H1 (cell line): ENCODE results near the gene SLC30A2. TPM values are rescaled to one million over a fixed set of nuclear protein-coding genes. Genes with fewer than 3 reads are reported as not detected.

Source experiments
- CTCF ChIA-PET: fragments of 300-600 bp; sonication (Branson Sonifier 250); formaldehyde crosslinking; loops from one replicate; lab custom pipeline; 2021; ENCODE audit not compliant: partially characterized antibody; lab: Charles Lee
- POLR2A ChIA-PET: fragments of 300-600 bp; sonication (Branson Sonifier 250); formaldehyde crosslinking; loops from one replicate; lab custom pipeline; 2021; ENCODE audit warnings: inconsistent platforms; ENCODE audit not compliant: partially characterized antibody; lab: Charles Lee
- DNase-seq, 2 experiments: peaks; one replicate each; pipeline versions ENCODE4 v3.0.0 to v3.0.0-alpha.2; 2010 to 2022; ENCODE audit warnings: low spot score in 2 of 2, low read depth in 1 of 2, mixed read lengths in 1 of 2
- FAIRE-seq: peaks from 2 replicates; lab custom pipeline; 2011; peaks lifted over from hg19 to GRCh38; lab: Jason Lieb, UNC
- H2AFZ ChIP-seq: 2 replicates; pipeline ENCODE4 v1.8.1; 2012; ENCODE audit warnings: low read length, inconsistent platforms
- H2AK5ac ChIP-seq: 2 replicates; pipeline ENCODE4 v1.6.1; 2013; ENCODE audit warnings: low read depth, low read length
- H2BK120ac ChIP-seq: replicated peaks from 2 replicates; pipeline ENCODE3; 2013; ENCODE audit warnings: low read depth, low read length, inconsistent platforms
- H2BK12ac ChIP-seq: 2 replicates; pipeline ENCODE4 v1.6.1; 2013; ENCODE audit warnings: low read depth, low read length
- H2BK15ac ChIP-seq: 2 replicates; pipeline ENCODE4 v1.6.1; 2013; ENCODE audit warnings: low read length
- H2BK20ac ChIP-seq: 2 replicates; pipeline ENCODE4 v1.6.1; 2013; ENCODE audit warnings: low read length
- H2BK5ac ChIP-seq: 2 replicates; pipeline ENCODE4 v1.6.1; 2013; ENCODE audit warnings: low read depth, low read length
- H3K14ac ChIP-seq: 2 replicates; pipeline ENCODE4 v1.6.1; 2013; ENCODE audit warnings: inconsistent platforms; ENCODE audit not compliant: insufficient read length
- H3K18ac ChIP-seq: 2 replicates; pipeline ENCODE4 v1.6.1; 2013; ENCODE audit warnings: low read length; ENCODE audit errors: extremely low read depth
- H3K23ac ChIP-seq: 2 replicates; pipeline ENCODE4 v1.6.1; 2013; ENCODE audit warnings: inconsistent platforms; ENCODE audit not compliant: insufficient read length
- H3K23me2 ChIP-seq: 2 replicates; pipeline ENCODE4 v1.6.1; 2013; ENCODE audit warnings: low read depth, low read length
- H3K27ac ChIP-seq: 2 replicates; pipeline ENCODE4 v1.6.1; 2011; ENCODE audit warnings: low read depth, low read length, inconsistent platforms
- H3K27me3 ChIP-seq, 4 experiments: replicated peaks in 1 of 4; 1 replicate in 1 of 4; 2 replicates in 3 of 4; pipeline versions ENCODE4 v1.6.1 to v1.8.1; 2011 to 2013; ENCODE audit warnings: low read length in 3 of 4, mild to moderate bottlenecking in 3 of 4, inconsistent platforms in 2 of 4, mixed read lengths in 2 of 4, moderate library complexity in 1 of 4; ENCODE audit not compliant: control insufficient read depth in 3 of 4, insufficient read depth in 3 of 4; ENCODE audit errors: extremely low read depth in 1 of 4
- H3K36me3 ChIP-seq, 4 experiments: 2 replicates each; pipeline versions ENCODE4 v1.6.1 to v1.8.1; 2011 to 2013; ENCODE audit warnings: mild to moderate bottlenecking in 4 of 4, low read length in 3 of 4, moderate library complexity in 2 of 4, control low read depth in 1 of 4, inconsistent platforms in 1 of 4; ENCODE audit not compliant: insufficient read depth in 4 of 4, control insufficient read depth in 2 of 4
- H3K4ac ChIP-seq: replicated peaks from 2 replicates; pipeline ENCODE3; 2013; ENCODE audit warnings: low read length, low read depth, mixed read lengths, inconsistent platforms; ENCODE audit not compliant: insufficient read length
- H3K4me1 ChIP-seq, 4 experiments: replicated peaks in 1 of 4; 1 replicate in 1 of 4; 2 replicates in 3 of 4; pipeline versions ENCODE4 v1.6.1 to v1.8.1; 2011 to 2013; ENCODE audit warnings: low read length in 3 of 4, inconsistent platforms in 2 of 4, mixed read lengths in 1 of 4; ENCODE audit not compliant: insufficient read depth in 4 of 4, control insufficient read depth in 3 of 4
- H3K4me2 ChIP-seq, 2 experiments: 2 replicates each; pipeline versions ENCODE4 v1.6.1 to v1.8.1; 2011 to 2013; ENCODE audit warnings: low read depth in 2 of 2, low read length in 2 of 2, control low read depth in 1 of 2, inconsistent platforms in 1 of 2, mild to moderate bottlenecking in 1 of 2; ENCODE audit not compliant: insufficient read depth in 1 of 2
- H3K4me3 ChIP-seq, 4 experiments: fragments of 200-600, 300-600 bp in 1 of 4; sonication (generic), shearing (Covaris generic), sonication (Bioruptor Twin) in 1 of 4; 2 replicates each; pipeline versions ENCODE4 v1.5.1 to v1.8.1; 2011 to 2016; ENCODE audit warnings: low read length in 4 of 4, low read depth in 3 of 4, control low read depth in 2 of 4, inconsistent platforms in 2 of 4, mild to moderate bottlenecking in 2 of 4, mixed read lengths in 1 of 4, moderate library complexity in 1 of 4; ENCODE audit not compliant: insufficient read depth in 2 of 4; ENCODE audit errors: extremely low read depth in 1 of 4
- H3K56ac ChIP-seq: replicated peaks from 2 replicates; pipeline ENCODE3; 2013; ENCODE audit warnings: low read depth, mild to moderate bottlenecking, mixed read lengths, low read length, inconsistent platforms; ENCODE audit not compliant: insufficient read length
- H3K79me1 ChIP-seq: 2 replicates; pipeline ENCODE4 v1.6.1; 2013; ENCODE audit warnings: low read depth, low read length, control low read depth
- H3K79me2 ChIP-seq, 2 experiments: 2 replicates each; pipeline versions ENCODE4 v1.6.1 to v1.8.1; 2012 to 2013; ENCODE audit warnings: low read length in 2 of 2, mild to moderate bottlenecking in 2 of 2, inconsistent platforms in 1 of 2; ENCODE audit not compliant: insufficient read depth in 2 of 2, control insufficient read depth in 1 of 2
- H3K9ac ChIP-seq, 4 experiments: replicated peaks in 1 of 4; 1 replicate in 1 of 4; 2 replicates in 3 of 4; pipeline versions ENCODE4 v1.6.1 to v1.8.1; 2011 to 2013; ENCODE audit warnings: low read depth in 3 of 4, low read length in 3 of 4, control low read depth in 2 of 4, mild to moderate bottlenecking in 2 of 4, moderate library complexity in 2 of 4, inconsistent platforms in 1 of 4; ENCODE audit errors: extremely low read depth in 1 of 4
- H3K9me3 ChIP-seq, 2 experiments: 2 replicates each; pipeline versions ENCODE4 v1.6.1 to v1.8.1; 2012 to 2013; ENCODE audit warnings: mild to moderate bottlenecking in 2 of 2, moderate library complexity in 2 of 2, control low read depth in 1 of 2, inconsistent platforms in 1 of 2, low read depth in 1 of 2, low read length in 1 of 2, mixed read lengths in 1 of 2; ENCODE audit not compliant: insufficient read depth in 2 of 2
- H4K20me1 ChIP-seq, 2 experiments: replicated peaks in 1 of 2; 2 replicates each; pipeline versions ENCODE3 to v1.8.1; 2011 to 2013; ENCODE audit warnings: inconsistent platforms in 2 of 2, low read length in 2 of 2, mild to moderate bottlenecking in 1 of 2; ENCODE audit not compliant: insufficient read depth in 2 of 2, control insufficient read depth in 1 of 2
- H4K5ac ChIP-seq: 2 replicates; pipeline ENCODE4 v1.6.1; 2013; ENCODE audit warnings: low read length, low read depth, mixed read lengths, inconsistent platforms; ENCODE audit not compliant: insufficient read length
- H4K8ac ChIP-seq: 2 replicates; pipeline ENCODE4 v1.8.0; 2013; ENCODE audit warnings: mild to moderate bottlenecking, moderate library complexity, low read length, inconsistent platforms; ENCODE audit not compliant: insufficient read depth; ENCODE audit errors: extremely low read depth
- H4K91ac ChIP-seq: replicated peaks from 2 replicates; pipeline ENCODE3; 2013; ENCODE audit warnings: low read length, mixed read lengths, inconsistent platforms; ENCODE audit not compliant: insufficient read length
- CTCF ChIP-seq, 3 experiments: IDR thresholded peaks; 1 replicate in 2 of 3; 2 replicates in 1 of 3; pipeline versions ENCODE4 v1.5.1 to v1.6.1; 2011; ENCODE audit warnings: low read length in 3 of 3, mild to moderate bottlenecking in 3 of 3, inconsistent platforms in 2 of 3, low read depth in 1 of 3, moderate library complexity in 1 of 3; ENCODE audit not compliant: insufficient read depth in 1 of 3; ENCODE audit errors: control extremely low read depth in 1 of 3
- GTF2F1 ChIP-seq: IDR thresholded peaks from 2 replicates; pipeline ENCODE4 v1.6.1; 2012; ENCODE audit warnings: low read depth, low read length, improper control_type of control experiment, borderline replicate concordance
- PHF8 ChIP-seq: fragments of 200-600 bp; sonication (generic); conservative IDR thresholded peaks from 2 replicates; pipeline ENCODE4 v1.7.1; 2012; ENCODE audit warnings: low read depth, mild to moderate bottlenecking, inconsistent platforms, low read length, moderate library complexity
- RXRA ChIP-seq: IDR thresholded peaks from 2 replicates; pipeline ENCODE4 v1.6.1; 2011; ENCODE audit warnings: low read depth, mild to moderate bottlenecking, low read length, moderate library complexity; ENCODE audit not compliant: insufficient read depth
- TBP ChIP-seq: IDR thresholded peaks from 2 replicates; pipeline ENCODE4 v1.6.1; 2011; ENCODE audit warnings: low read depth, low read length, improper control_type of control experiment
- WGBS, 2 experiments: shearing (Covaris generic) in 1 of 2; methylation state at CpG; one replicate each; pipeline versions ENCODE4 v1.1.6 to v1.1.7; 2013 to 2015; ENCODE audit warnings: low lambda C conversion rate in 2 of 2, mixed read lengths in 2 of 2, inconsistent platforms in 1 of 2, low coverage in 1 of 2, missing lambda C conversion rate in 1 of 2; ENCODE audit not compliant: insufficient replicate concordance in 2 of 2, insufficient coverage in 1 of 2, insufficient read length in 1 of 2; ENCODE audit errors: extremely low coverage in 1 of 2, missing lambda C conversion rate in 1 of 2; 5-methylcytosine and 5-hydroxymethylcytosine counted together
- polyA plus RNA-seq, 7 experiments: library from polyadenylated mRNA; depleted of rRNA in 3 of 7; stranded (reverse) in 5 of 7; unstranded in 2 of 7; fragments of >200 nt in 5 of 7; fragments of 200-250 nt in 2 of 7; gene quantifications; 1 replicate in 5 of 7; 2 replicates in 1 of 7; 4 replicates in 1 of 7; pipeline versions ENCODE4 v1.2.1 to v1.2.3, GENCODE V29; 2011 to 2013; ENCODE audit warnings: missing spikeins in 2 of 7, mixed read lengths in 2 of 7
- total RNA-seq: library from RNA; stranded (reverse); fragmentation: NEBNext Ultra II Directional; extraction: Animal tissue kit (Norgen Biotek cat#: 25700); gene quantifications from 2 replicates; pipeline ENCODE4 v1.2.1, GENCODE V29; 2021

SLC30A2 gene
- total and polyA plus RNA-seq, 2 of the 8 experiments (the other 6 are each of a cell fraction or from before 2014, with no cell fraction given) = 0.19 to 0.76 TPM

- no peak overlapping the region for H3K56ac ChIP-seq
- no peak overlapping the region for H3K27ac ChIP-seq
- no peak overlapping the region for H2BK120ac ChIP-seq
- peak overlapping the region; percentile 63; the same call in 1 of the 2 replicates for H2BK15ac ChIP-seq
- H3K23me2 ChIP-seq = no peaks in the 10 kb centered on the region
- H3K14ac ChIP-seq = no peak overlapping the region
- no peak overlapping the region for H2BK5ac ChIP-seq
- 82% methylated on average over 2 of the region's 2 CpGs; no CpG with 5 or more reads in 1 of the 2 experiments for WGBS, 2 experiments
- H3K9ac ChIP-seq = no peak overlapping the region
- no peak overlapping the region for H2BK20ac ChIP-seq
- no peak overlapping the region for H4K91ac ChIP-seq
- ChIA-PET POLR2A (interaction anchor here (1.0 to 1.3 kb wide), 2 partner anchors 38 to 255 kb away, joined by 3 read pairs; partner anchors contain the start of gene SLC30A2), CTCF (interaction anchor here (1.5 to 4.6 kb wide), 3 partner anchors 12 to 48 kb away, joined by 6 to 23 read pairs (median 10); no protein-coding TSS in a partner anchor)
- FAIRE-seq (no peak), DNase-seq (no peak)
- no peak overlapping the region for H4K8ac ChIP-seq
- H3K79me2 ChIP-seq = no peaks in the 10 kb centered on the region
- no peaks in the 10 kb centered on the region; a peak in 1 of 7 replicates for H3K27me3 ChIP-seq
- TF ChIP-seq PHF8 (no peak), TBP (no peak), GTF2F1 (no peak), RXRA (no peak), CTCF (IDR thresholded peaks at IDR 0.05; ENCODE audit: control extremely low read depth in 1 of 3, insufficient read depth in 1 of 3, low read depth in 1 of 3, low read length in 3 of 3) (no peak)
- H4K5ac ChIP-seq = no peak overlapping the region
- H2BK12ac ChIP-seq = no peak overlapping the region
- peaks cover 0 to 4% (median 2%) of the 10 kb centered on the region in 4 experiments; a peak in 3 of 7 replicates for H3K4me1 ChIP-seq
- H2AK5ac ChIP-seq = 0 out of 2 replicates have a peak overlapping the region, but pooled peaks have one; percentile 8
- no peaks in the 10 kb centered on the region for H3K36me3 ChIP-seq
- H3K4me2 ChIP-seq = no peak overlapping the region
- no peak overlapping the region for H2AFZ ChIP-seq
- no peak overlapping the region for H3K4ac ChIP-seq
- H4K20me1 ChIP-seq = no peaks in the 10 kb centered on the region
- H3K23ac ChIP-seq = no peak overlapping the region
- no peaks in the 10 kb centered on the region for H3K79me1 ChIP-seq
- no peak overlapping the region for H3K18ac ChIP-seq
- H3K9me3 ChIP-seq = no peaks in the 10 kb centered on the region
- no peak overlapping the region for H3K4me3 ChIP-seq
Observed at GRCh38 chr1:26084091-26084561, 38.2 kb upstream of the SLC30A2 start.
